BE2C (cell line): ENCODE results near the gene ACKR3.

Experiments used
- DNase-seq: peaks from one replicate; pipeline ENCODE4 v3.0.0-alpha.2; 2020
- H3K27me3 ChIP-seq: fragments of 250-450 bp; sonication (Bioruptor Pico); 2 replicates; pipeline ENCODE4 v1.5.1; 2020; ENCODE audit warnings: mild to moderate bottlenecking
- H3K36me3 ChIP-seq: fragments of 250-450 bp; sonication (Bioruptor Pico); 2 replicates; pipeline ENCODE4 v1.5.1; 2020; ENCODE audit warnings: mild to moderate bottlenecking
- H3K4me1 ChIP-seq: fragments of 250-450 bp; sonication (Bioruptor Pico); 2 replicates; pipeline ENCODE4 v1.5.1; 2020
- H3K4me3 ChIP-seq: 2 replicates; pipeline ENCODE4 v1.5.1; 2011; ENCODE audit warnings: low read depth, low read length
- H3K9me3 ChIP-seq: fragments of 250-450 bp; sonication (Bioruptor Pico); 2 replicates; pipeline ENCODE4 v1.5.1; 2020
- CTCF ChIP-seq: IDR thresholded peaks from 2 replicates; pipeline ENCODE4 v1.5.1; 2012; ENCODE audit warnings: mild to moderate bottlenecking, low read depth, low read length

ACKR3 gene

GRCh38 chr2:236597629-236598028 lies 28.0 kb downstream of the ACKR3 start:
- H3K4me1 ChIP-seq = no peaks in the 10 kb centered on the region
- no peak overlapping the region for H3K4me3 ChIP-seq
- TF ChIP-seq CTCF = no peak
- H3K27me3 ChIP-seq = peaks cover 17% of the 10 kb centered on the region
- H3K9me3 ChIP-seq = no peaks in the 10 kb centered on the region
- H3K36me3 ChIP-seq = no peaks in the 10 kb centered on the region
- no peak for DNase-seq

DNA sequence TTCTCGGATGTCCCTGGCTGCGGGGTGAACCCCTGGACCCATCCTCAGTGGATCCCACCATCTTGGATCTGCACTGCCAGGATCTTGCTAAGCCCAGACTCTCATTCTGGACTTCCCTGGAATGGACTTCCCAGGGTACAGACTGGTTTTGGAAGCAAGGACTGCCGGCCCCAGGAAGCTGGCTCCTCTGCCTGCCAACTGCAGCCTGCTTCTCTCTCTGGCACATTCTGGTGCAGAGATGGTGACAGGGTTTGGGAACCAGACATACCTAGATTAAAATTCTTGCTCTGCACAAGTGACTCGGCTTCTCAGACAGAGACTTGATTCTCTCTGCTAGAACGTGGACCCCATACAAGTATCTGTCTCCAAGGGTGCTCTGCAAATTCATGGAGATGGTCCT lies 29.4 kb downstream of the ACKR3 start:
- Histone ChIP-seq H3K36me3 (no peaks in the 10 kb centered on the region), H3K4me1 (no peaks in the 10 kb centered on the region), H3K27me3 (peaks cover 24% of the 10 kb centered on the region), H3K9me3 (no peaks in the 10 kb centered on the region), H3K4me3 (no peak overlapping the region)
- no peak for DNase-seq
- no peak for TF ChIP-seq CTCF

- Histone ChIP-seq H3K4me1 (no peaks in the 10 kb centered on the region), H3K36me3 (no peaks in the 10 kb centered on the region), H3K9me3 (no peaks in the 10 kb centered on the region), H3K4me3 (no peak overlapping the region), H3K27me3 (peaks cover 27% of the 10 kb centered on the region)
- DNase-seq = no peak
- no peak for TF ChIP-seq CTCF
Observed at GRCh38 chr2:236600158-236600557, 30.5 kb downstream of the ACKR3 start.

DNA sequence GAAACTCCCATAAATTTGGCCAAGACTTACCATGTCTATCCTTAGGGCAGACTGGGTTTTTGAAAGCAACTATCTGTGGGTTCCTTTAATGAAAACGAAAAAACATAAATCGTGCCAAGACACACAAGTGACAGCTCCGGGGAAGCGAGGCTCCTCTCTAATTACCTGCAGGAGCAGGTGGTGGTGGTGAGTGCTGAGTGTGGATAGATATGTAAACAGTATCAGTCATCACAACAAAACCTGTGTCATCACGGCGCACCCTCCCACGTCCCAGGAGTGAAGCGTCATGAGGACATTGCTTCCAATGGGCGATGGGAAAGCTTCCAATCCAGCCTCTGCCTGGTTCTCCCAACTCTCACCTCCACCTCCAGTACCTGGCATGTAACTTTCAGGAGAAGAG lies 31.3 kb downstream of the ACKR3 start:
- DNase-seq = no peak
- H3K36me3 ChIP-seq = no peaks in the 10 kb centered on the region
- no peaks in the 10 kb centered on the region for H3K4me1 ChIP-seq
- no peak overlapping the region for H3K4me3 ChIP-seq
- TF ChIP-seq CTCF = no peak
- H3K27me3 ChIP-seq = peaks cover 31% of the 10 kb centered on the region
- H3K9me3 ChIP-seq = no peaks in the 10 kb centered on the region

- no peak for TF ChIP-seq CTCF
- H3K4me1 ChIP-seq = no peaks in the 10 kb centered on the region
- H3K4me3 ChIP-seq = no peak overlapping the region
- no peaks in the 10 kb centered on the region for H3K9me3 ChIP-seq
- no peaks in the 10 kb centered on the region for H3K36me3 ChIP-seq
- peaks cover 31% of the 10 kb centered on the region for H3K27me3 ChIP-seq
- DNase-seq = no peak
Observed at GRCh38 chr2:236601316-236602202, 31.9 kb downstream of the ACKR3 start.

DNA sequence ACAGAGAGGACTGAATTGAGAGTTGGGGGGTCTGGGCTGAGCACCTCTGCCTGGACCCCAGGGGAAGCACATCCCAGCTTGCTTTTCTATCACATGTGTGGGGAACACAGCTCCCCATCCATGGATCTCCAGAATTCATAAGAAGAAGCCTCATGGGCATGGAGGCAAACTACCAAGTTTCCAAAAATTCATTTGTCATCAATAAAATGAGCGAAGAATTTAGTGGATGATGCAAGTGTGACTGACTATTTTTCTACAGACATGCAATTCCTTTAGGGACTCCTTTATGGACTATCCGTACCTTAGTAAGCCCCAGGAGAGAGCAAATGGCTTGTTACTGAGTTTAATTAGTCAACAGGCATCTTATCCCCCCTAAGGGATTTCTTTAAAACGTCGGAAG lies 33.1 kb downstream of the ACKR3 start:
- Histone ChIP-seq H3K36me3 (no peaks in the 10 kb centered on the region), H3K9me3 (no peaks in the 10 kb centered on the region), H3K4me1 (no peaks in the 10 kb centered on the region), H3K4me3 (no peak overlapping the region), H3K27me3 (peaks cover 31% of the 10 kb centered on the region)
- TF ChIP-seq CTCF = no peak
- no peak for DNase-seq
